ENCODE data around the gene CD83. TPM values are rescaled to one million over a fixed set of nuclear protein-coding genes. Genes with fewer than 3 reads are reported as not detected.

Gene CD83
- total and polyA plus RNA-seq, 2 of the 8 experiments (the other 6 are each of a cell fraction or from before 2014, with no cell fraction given) = 4.6 to 8.5 TPM

- H3K4me1 ChIP-seq (replicated peaks in 1 of 4; ENCODE audit: control insufficient read depth in 3 of 4, insufficient read depth in 4 of 4, low read length in 3 of 4) = peaks cover 0 to 4% (median 0%) of the 10 kb centered on the region in 4 experiments; a peak in 1 of 7 replicates
- TF ChIP-seq MAFK (IDR thresholded peaks at IDR 0.05; ENCODE audit: low read depth, low read length) = no peak
- TF ChIP-seq CBX5 (IDR thresholded peaks at IDR 0.05; ENCODE audit: low read depth, low read length) = no peak
- no peak for TF ChIP-seq TAF7 (optimal IDR thresholded peaks at IDR 0.05; ENCODE audit: borderline replicate concordance, low read depth, low read length)
- TF ChIP-seq GTF2F1 (IDR thresholded peaks at IDR 0.05; ENCODE audit: borderline replicate concordance, low read depth, low read length) = no peak
- no peak for TF ChIP-seq CHD1 (IDR thresholded peaks at IDR 0.05; ENCODE audit: low read depth, low read length)
- no peak for TF ChIP-seq SP2 (IDR thresholded peaks at IDR 0.05; ENCODE audit: low read length)
- no peak for TF ChIP-seq RXRA (IDR thresholded peaks at IDR 0.05; ENCODE audit: insufficient read depth, low read depth, low read length)
- no peak for TF ChIP-seq KDM4A (IDR thresholded peaks at IDR 0.05; ENCODE audit: low read depth, low read length, severe bottlenecking)
- no peak for TF ChIP-seq SP1 (IDR thresholded peaks at IDR 0.05; ENCODE audit: low read depth, low read length)
- no peak for TF ChIP-seq CEBPB (IDR thresholded peaks at IDR 0.05; ENCODE audit: low read depth, low read length)
- no peak for TF ChIP-seq EZH2 (IDR thresholded peaks at IDR 0.05; ENCODE audit: low read depth, low read length, severe bottlenecking)
- no peak for TF ChIP-seq FOSL1 (IDR thresholded peaks at IDR 0.05; ENCODE audit: insufficient read depth, low read depth, low read length)
- TF ChIP-seq YY1 (IDR thresholded peaks at IDR 0.05; ENCODE audit: low read depth, low read length) = no peak
- H3K79me1 ChIP-seq (ENCODE audit: low read depth, low read length) = no peaks in the 10 kb centered on the region
- H4K20me1 ChIP-seq (replicated peaks in 1 of 2; ENCODE audit: control insufficient read depth in 1 of 2, insufficient read depth in 2 of 2, low read length in 2 of 2) = peaks cover 0 to 3% of the 10 kb centered on the region in 2 experiments
- no peak overlapping the region for H3K23ac ChIP-seq (ENCODE audit: insufficient read length)
- H4K8ac ChIP-seq (ENCODE audit: extremely low read depth, insufficient read depth, low read length) = no peak overlapping the region
- no peak overlapping the region for H3K18ac ChIP-seq (ENCODE audit: extremely low read depth, low read length)
- no peak overlapping the region for H4K91ac ChIP-seq (replicated peaks; ENCODE audit: insufficient read length, low read length)
- no peak overlapping the region for H2BK20ac ChIP-seq (ENCODE audit: low read length)
- no peak overlapping the region for H2BK5ac ChIP-seq (ENCODE audit: low read depth, low read length)
- ChIA-PET CTCF (ENCODE audit: partially characterized antibody) (interaction anchor here (1.3 to 1.8 kb wide), 2 partner anchors 9 to 13 kb away, joined by 3 to 5 read pairs; no protein-coding TSS in a partner anchor), POLR2A (ENCODE audit: partially characterized antibody) (no interaction called here)
- no peaks in the 10 kb centered on the region for H3K36me3 ChIP-seq (ENCODE audit: control insufficient read depth in 2 of 4, insufficient read depth in 4 of 4, low read length in 3 of 4)
- H2BK12ac ChIP-seq (ENCODE audit: low read depth, low read length) = no peak overlapping the region
- H4K5ac ChIP-seq (ENCODE audit: insufficient read length, low read depth, low read length) = no peak overlapping the region
- 93% methylated on average over 7 of the region's 7 CpGs; no CpG with 5 or more reads in 1 of the 2 experiments for WGBS, 2 experiments (ENCODE audit: extremely low coverage in 1 of 2, insufficient coverage in 1 of 2, insufficient read length in 1 of 2, insufficient replicate concordance in 2 of 2, low coverage in 1 of 2, low lambda C conversion rate in 2 of 2, missing lambda C conversion rate in 1 of 2)
- H3K27me3 ChIP-seq (replicated peaks in 1 of 4; ENCODE audit: control insufficient read depth in 3 of 4, extremely low read depth in 1 of 4, insufficient read depth in 3 of 4, low read length in 3 of 4) = peaks cover 0 to 10% (median 7%) of the 10 kb centered on the region in 4 experiments; a peak in 2 of 7 replicates
- H2AFZ ChIP-seq (ENCODE audit: low read length) = no peak overlapping the region
- H3K27ac ChIP-seq (ENCODE audit: low read depth, low read length) = no peak overlapping the region
- H3K79me2 ChIP-seq (ENCODE audit: control insufficient read depth in 1 of 2, insufficient read depth in 2 of 2, low read length in 2 of 2) = no peaks in the 10 kb centered on the region
- H2BK15ac ChIP-seq (ENCODE audit: low read length) = no peak overlapping the region
- no peak overlapping the region for H3K56ac ChIP-seq (replicated peaks; ENCODE audit: insufficient read length, low read depth, low read length)
- H3K9ac ChIP-seq (replicated peaks in 1 of 4; ENCODE audit: extremely low read depth in 1 of 4, low read depth in 3 of 4, low read length in 3 of 4) = no peak overlapping the region
- no peak overlapping the region for H2AK5ac ChIP-seq (ENCODE audit: low read depth, low read length)
- no peak overlapping the region for H2BK120ac ChIP-seq (replicated peaks; ENCODE audit: low read depth, low read length)
- no peaks in the 10 kb centered on the region for H3K9me3 ChIP-seq (ENCODE audit: insufficient read depth in 2 of 2, low read depth in 1 of 2, low read length in 1 of 2)
- H3K4ac ChIP-seq (replicated peaks; ENCODE audit: insufficient read length, low read depth, low read length) = no peak overlapping the region
- no peak overlapping the region for H3K4me2 ChIP-seq (ENCODE audit: insufficient read depth in 1 of 2, low read depth in 2 of 2, low read length in 2 of 2)
- FAIRE-seq = no peak
- H3K14ac ChIP-seq (ENCODE audit: insufficient read length) = no peak overlapping the region
- no peak overlapping the region for H3K4me3 ChIP-seq (ENCODE audit: extremely low read depth in 1 of 4, insufficient read depth in 2 of 4, low read depth in 3 of 4, low read length in 4 of 4)
- H3K23me2 ChIP-seq (ENCODE audit: low read depth, low read length) = peaks cover 7% of the 10 kb centered on the region
- DNase-seq (ENCODE audit: low read depth in 1 of 2, low spot score in 2 of 2) = no peak
These were observed 2.2 kb downstream of the CD83 start for GRCh38 chr6:14119784-14120183.
